ENCODE data around the gene CDC14B. TPM values are rescaled to one million over a fixed set of nuclear protein-coding genes. Genes with fewer than 3 reads are reported as not detected.

CDC14B gene
- total and polyA plus RNA-seq, 2 of the 4 experiments (the other 2 are of a cell fraction) = 9.7 to 26.3 TPM

GRCh38 chr9:96497117-96497399 is 122.6 kb downstream of the CDC14B start:
- dilution Hi-C loops (cut with HindIII; ENCODE audit: low sequenced_read_pairs, unreplicated experiment) = no loop called here
- H3K23ac ChIP-seq (ENCODE audit: low read depth, low read length) = no peak overlapping the region
- H3K4me2 ChIP-seq (ENCODE audit: low read depth, low read length) = no peak overlapping the region
- H3K4me3 ChIP-seq (ENCODE audit: insufficient read depth, low read depth, low read length) = no peak overlapping the region
- ATAC-seq (ENCODE audit: low read depth) = no peak
- no peaks in the 10 kb centered on the region for H3K27me3 ChIP-seq (ENCODE audit: control insufficient read depth, insufficient read depth, low read length)
- in situ Hi-C loops (cut with MboI; ENCODE audit: low sequenced_read_pairs) = no loop called here
- TF ChIP-seq FOS (IDR thresholded peaks at IDR 0.05; ENCODE audit: low read depth, low read length) (no peak), CHD1 (IDR thresholded peaks at IDR 0.05; ENCODE audit: low read depth, low read length) (no peak), USF2 (IDR thresholded peaks at IDR 0.05; ENCODE audit: low read depth, low read length) (no peak), NFE2L2 (IDR thresholded peaks at IDR 0.05; ENCODE audit: low read depth, low read length) (no peak), RFX5 (IDR thresholded peaks at IDR 0.05; ENCODE audit: low read depth, low read length) (no peak), MAZ (IDR thresholded peaks at IDR 0.05; ENCODE audit: borderline replicate concordance, low read depth, low read length) (no peak), RCOR1 (IDR thresholded peaks at IDR 0.05; ENCODE audit: insufficient replicate concordance, low read length) (no peak), ELK1 (IDR thresholded peaks at IDR 0.05; ENCODE audit: borderline replicate concordance, low read depth, low read length) (no peak), RAD21 (IDR thresholded peaks at IDR 0.05; ENCODE audit: low read length) (no peak), POLR2A (IDR thresholded peaks at IDR 0.05; ENCODE audit: low read depth, low read length) (no peak), SMC3 (IDR thresholded peaks at IDR 0.05; ENCODE audit: low read depth, low read length) (no peak), CTCF (conservative IDR thresholded peaks at IDR 0.05; ENCODE audit: low read depth, low read length) (no peak), CEBPB (IDR thresholded peaks at IDR 0.05; ENCODE audit: low read depth, low read length) (no peak), BHLHE40 (IDR thresholded peaks at IDR 0.05; ENCODE audit: low read depth, low read length) (no peak), MAFK (IDR thresholded peaks at IDR 0.05; ENCODE audit: low read depth, low read length) (no peak), MXI1 (IDR thresholded peaks at IDR 0.05; ENCODE audit: borderline replicate concordance, low read depth, low read length) (no peak)
- H4K8ac ChIP-seq (ENCODE audit: low read depth in 2 of 2, low read length in 2 of 2) = no peak overlapping the region
- no peak overlapping the region for H2AK9ac ChIP-seq (replicated peaks; ENCODE audit: low read depth, low read length, poor library complexity)
- no TSS peak for BruUV-seq (replicated peaks)
- intact Hi-C loops (cut with micrococcal nuclease) = loop anchor here (5.0 kb wide), 1 partner anchor 45 kb away; the partner anchor contains the start of gene HABP4
- no peak overlapping the region for H3K27ac ChIP-seq (ENCODE audit: insufficient read depth, low read length)
- H4K5ac ChIP-seq (ENCODE audit: low read depth, low read length) = no peak overlapping the region
- no peak overlapping the region for H2AK5ac ChIP-seq (ENCODE audit: low read depth, low read length)
- peaks cover 1% of the 10 kb centered on the region for H4K20me1 ChIP-seq (ENCODE audit: insufficient read depth, low read length)
- H2AFZ ChIP-seq (replicated peaks; ENCODE audit: low read length, poor library complexity) = no peak overlapping the region
- H3K4ac ChIP-seq (ENCODE audit: low read depth, low read length) = no peak overlapping the region
- no peak overlapping the region for H2BK15ac ChIP-seq (ENCODE audit: low read depth, low read length)
- peaks cover 3 to 7% of the 10 kb centered on the region in 2 experiments; a peak in 1 of 4 replicates for H3K79me1 ChIP-seq (ENCODE audit: low read depth in 1 of 2, low read length in 2 of 2)
- ChIA-PET POLR2A (ENCODE audit: unreplicated experiment) (no interaction called here), CTCF (no interaction called here)
- no peak overlapping the region for H3K56ac ChIP-seq (ENCODE audit: extremely low read depth, insufficient read depth, low read length)
- no peak overlapping the region for H2BK5ac ChIP-seq (ENCODE audit: low read depth, low read length, poor library complexity, severe bottlenecking)
- no peak overlapping the region for H3K9ac ChIP-seq (ENCODE audit: low read depth, low read length)
- no peak overlapping the region for H2BK20ac ChIP-seq (ENCODE audit: low read depth, low read length)
- no peak overlapping the region for H2BK120ac ChIP-seq (ENCODE audit: low read depth, low read length)
- no peak overlapping the region for H3K14ac ChIP-seq (replicated peaks; ENCODE audit: low read depth, low read length)
- H3K9me3 ChIP-seq (ENCODE audit: control insufficient read depth, insufficient read depth, low read length) = no peaks in the 10 kb centered on the region
- 83% methylated on average over 1 of the region's 17 CpGs; no CpG with 5 or more reads in 1 of the 2 experiments for WGBS, 2 experiments (ENCODE audit: extremely low coverage in 2 of 2, insufficient read length in 1 of 2)
- H4K91ac ChIP-seq (ENCODE audit: insufficient read depth, low read depth, low read length) = no peak overlapping the region
- H3K9me1 ChIP-seq (ENCODE audit: insufficient read depth, low read length) = peaks cover 9% of the 10 kb centered on the region
- DNase-seq = no peak
- H3K36me3 ChIP-seq (ENCODE audit: control insufficient read depth, insufficient read depth, low read length) = peaks cover 3% of the 10 kb centered on the region; the same call in 1 of the 2 replicates
- H3K4me1 ChIP-seq (ENCODE audit: control insufficient read depth, insufficient read depth, low read length) = peaks cover 16% of the 10 kb centered on the region
- H3K18ac ChIP-seq (ENCODE audit: low read depth, low read length) = no peak overlapping the region

Data from IMR-90 (cell line).